GM12892 (cell line): ENCODE results near the gene LNX2.

Experiments used
- POLR2A ChIP-seq: IDR thresholded peaks from 2 replicates; pipeline ENCODE4 v1.6.1; 2011; ENCODE audit warnings: low read depth, low read length, control low read depth
- POLR2AphosphoS5 ChIP-seq: IDR thresholded peaks from 2 replicates; pipeline ENCODE4 v1.6.1; 2011; ENCODE audit warnings: low read depth, low read length, control low read depth

DNA sequence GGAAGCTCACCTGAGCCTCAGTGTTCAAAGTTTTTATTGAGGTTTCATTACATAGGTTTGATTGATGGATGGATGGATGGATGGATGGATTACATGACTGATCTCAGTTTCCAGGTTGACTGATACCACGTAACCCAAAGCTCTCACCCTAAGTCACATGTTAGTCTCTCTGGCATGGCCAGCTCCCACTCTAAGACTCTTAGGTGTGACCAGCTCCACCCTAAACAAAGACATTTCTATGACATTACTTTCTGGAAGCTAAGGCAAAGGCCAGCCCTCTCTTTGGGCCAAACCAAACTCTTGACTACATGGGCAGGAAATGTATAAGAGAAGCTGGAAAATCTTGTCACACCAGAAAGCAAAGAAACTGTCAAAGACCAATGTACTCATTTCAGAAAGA, 30.0 kb upstream of the LNX2 start:
- no peak for TF ChIP-seq POLR2A
- no peak for TF ChIP-seq POLR2AphosphoS5
